Activated CD8-positive, alpha-beta memory T cell treated with anti-CD3 and anti-CD28 coated beads for 1 hour (primary cell): Measurements from ENCODE around the gene PDE4C.

Experiments
- DNase-seq, 2 donors: peaks; one replicate each; pipeline ENCODE4 v3.0.0-alpha.2; 2020; ENCODE audit warnings: low read depth in 1 of 2; ENCODE audit errors: extremely low read depth in 1 of 2

PDE4C gene

DNA sequence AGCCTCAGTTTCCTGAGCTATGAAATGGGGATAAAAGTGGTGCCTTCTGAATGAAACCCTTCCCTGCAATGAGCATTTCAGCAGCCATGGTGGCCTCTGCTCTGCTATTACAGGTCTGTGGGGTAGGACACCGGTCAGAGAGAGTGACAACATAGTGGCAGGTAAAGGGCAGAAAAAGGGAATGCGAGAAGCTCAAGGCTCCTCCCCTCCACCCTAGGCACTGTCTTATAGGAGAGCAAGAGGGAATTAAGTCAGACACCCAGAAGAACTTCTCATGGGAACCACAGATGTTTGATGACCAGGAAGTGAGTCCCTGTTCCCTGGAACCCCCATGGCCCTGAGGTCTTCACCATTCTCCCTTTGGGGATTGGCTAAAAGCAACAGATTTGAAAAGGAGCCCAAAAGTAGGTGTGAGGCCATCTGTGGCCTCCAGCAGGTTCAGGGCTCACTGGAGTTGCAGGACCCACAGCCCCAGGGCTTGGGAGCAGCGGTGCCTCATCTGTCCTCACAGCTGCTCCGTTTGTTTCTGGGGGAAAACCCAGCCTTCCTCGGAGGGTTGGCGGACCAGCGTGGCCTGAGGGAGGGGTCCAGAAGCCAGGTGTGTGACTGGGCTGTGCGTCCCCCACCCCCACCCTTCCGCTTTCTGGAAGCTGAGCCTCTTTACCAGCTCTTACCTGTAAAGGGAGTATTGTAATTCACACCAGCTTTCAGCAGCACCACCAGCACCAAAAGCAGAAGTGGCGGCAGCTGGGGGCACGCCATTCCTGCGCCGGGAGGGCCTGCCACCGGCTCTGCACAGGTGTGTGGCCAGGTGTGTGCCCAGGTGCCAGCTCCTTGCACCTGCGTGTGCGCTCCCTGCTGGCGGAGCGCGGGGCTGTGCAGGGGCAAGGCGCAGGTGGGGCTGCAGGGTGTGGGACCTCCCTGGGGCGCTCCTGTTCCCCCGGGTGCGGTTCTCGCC lies 28.6 kb upstream of the PDE4C start:
- DNase-seq: no peak

DNA sequence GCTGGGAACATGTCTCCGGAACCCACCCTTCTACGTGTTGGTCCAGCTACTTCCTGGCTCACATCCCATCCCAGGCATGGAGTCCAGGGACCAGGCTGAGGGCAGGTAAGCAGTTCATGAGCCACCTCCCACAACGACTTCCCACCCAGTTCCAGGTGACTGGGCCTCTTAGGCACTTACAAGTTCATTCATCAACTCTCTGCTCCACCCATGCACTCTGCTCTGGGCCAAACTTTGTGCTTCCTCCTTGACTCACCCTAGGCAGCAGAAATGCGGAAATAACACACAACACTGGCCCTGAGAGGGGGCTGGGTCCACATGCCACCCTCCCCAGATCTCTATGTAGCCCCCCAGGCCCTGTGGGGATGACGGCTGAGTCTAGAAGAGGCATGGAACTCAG lies 27.5 kb upstream of the PDE4C start:
- no peak for DNase-seq

DNA sequence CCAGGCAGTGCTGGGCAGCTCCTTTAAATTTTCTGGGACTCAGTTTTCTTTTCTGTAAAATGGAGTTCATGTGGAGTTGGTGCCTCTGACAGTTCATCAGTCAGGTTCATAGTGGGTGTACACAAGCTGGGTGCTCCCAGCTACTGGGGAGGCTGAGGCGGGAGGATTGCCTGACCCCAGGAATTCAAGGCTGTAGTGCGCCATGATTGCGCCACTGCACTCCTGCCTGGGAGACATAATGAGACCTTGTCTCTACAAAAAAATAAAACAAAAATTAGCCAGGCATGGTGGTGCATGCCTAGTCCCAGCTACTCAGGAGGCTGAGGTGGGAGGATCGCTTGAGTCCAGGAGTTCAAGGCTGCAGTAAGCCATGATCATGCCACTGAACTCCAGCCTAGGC lies 26.9 kb upstream of the PDE4C start:
- no peak for DNase-seq

DNA sequence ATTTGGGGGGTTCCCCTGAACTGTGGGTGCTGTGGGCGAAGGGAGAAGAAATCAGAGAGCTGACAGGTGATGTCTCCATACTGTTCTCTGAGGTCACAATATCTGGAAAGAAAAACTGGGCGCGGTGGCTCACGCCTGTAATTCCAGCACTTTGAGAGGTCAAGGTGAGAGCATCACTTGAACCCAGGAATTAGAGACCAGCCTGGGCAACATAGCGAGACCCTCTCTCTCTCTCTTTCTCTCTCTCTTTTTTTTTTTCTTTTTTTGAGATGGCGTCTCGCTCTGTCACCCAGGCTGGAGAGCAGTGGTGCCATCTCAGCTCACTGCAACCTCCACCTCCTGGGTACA lies 26.1 kb upstream of the PDE4C start:
- no peak for DNase-seq

DNA sequence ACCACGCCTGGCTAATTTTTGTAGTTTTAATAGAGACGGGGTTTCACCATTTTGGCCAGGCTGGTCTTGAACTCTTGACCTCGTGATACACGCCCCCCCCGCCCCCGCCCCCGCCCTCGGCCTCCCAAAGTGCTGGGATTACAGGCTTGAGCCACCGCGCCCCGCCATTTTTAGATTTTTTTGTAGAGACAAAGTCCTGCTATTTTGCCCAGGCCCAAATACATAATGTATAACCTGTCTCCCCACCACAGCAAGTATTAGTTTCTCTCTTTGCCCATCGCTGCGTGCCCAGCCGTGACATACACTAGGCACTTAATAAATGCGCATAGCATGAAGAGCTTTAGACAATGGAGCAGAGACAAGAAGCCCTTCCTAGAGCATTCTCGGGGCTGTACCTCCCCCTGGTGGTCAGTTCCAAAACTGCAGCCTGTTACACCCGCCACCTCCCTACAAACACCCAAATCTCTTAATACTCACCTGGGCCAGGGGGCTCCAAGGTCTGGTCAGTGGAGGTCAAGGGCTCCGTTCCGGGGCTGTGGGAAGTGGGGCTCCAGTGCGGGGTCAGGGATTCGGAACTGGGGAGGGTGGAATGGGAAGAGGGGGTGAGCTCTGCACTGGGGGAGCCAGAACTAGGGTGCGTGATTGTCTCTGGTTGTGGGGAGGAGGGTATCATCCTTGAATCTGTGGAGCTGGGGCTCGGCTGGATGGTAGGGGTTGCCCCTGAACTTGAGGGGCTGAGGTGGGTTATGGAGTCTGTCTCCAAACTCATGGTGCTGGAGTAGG lies 25.5 kb upstream of the PDE4C start:
- peak; percentile 51 to 69 for DNase-seq

DNA sequence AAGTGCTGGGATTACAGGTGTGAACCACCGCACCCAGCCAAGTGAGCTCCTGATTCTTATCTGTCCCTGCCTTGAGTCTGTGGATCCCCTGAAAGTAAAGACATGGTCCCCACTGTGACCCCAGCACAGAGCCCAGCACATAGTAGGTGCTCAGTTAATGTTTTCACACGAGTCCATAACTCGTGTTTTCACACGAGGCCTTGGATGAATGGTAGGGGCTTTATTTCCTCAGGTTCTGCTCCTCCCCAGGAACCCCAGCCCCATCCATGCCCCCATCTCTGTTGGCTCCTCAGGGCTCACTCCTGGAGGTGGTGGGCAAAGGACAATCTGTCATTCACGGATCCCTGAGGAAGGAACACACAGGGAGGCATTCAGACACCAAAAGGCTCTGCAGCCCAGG lies 23.6 kb upstream of the PDE4C start:
- no peak for DNase-seq

DNA sequence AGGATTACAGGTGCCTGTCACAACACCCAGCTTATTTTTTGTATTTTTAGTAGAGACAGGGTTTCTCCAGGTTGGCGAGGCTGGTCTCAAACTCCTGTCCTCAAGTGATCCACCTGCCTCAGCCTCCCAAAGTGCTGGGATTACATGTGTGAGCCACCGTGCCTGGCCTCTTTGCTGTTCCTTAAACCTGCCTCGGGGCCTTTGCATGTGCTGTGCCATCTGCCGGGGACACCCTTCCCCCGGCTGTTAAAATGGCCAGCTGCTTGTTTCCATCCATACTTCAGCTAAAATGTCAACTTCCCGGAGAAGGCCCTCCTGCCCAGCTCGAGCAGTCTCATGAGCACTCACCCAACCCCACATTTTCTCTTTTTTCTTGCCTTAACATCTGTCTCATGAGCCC lies 19.1 kb upstream of the PDE4C start:
- no peak for DNase-seq

DNA sequence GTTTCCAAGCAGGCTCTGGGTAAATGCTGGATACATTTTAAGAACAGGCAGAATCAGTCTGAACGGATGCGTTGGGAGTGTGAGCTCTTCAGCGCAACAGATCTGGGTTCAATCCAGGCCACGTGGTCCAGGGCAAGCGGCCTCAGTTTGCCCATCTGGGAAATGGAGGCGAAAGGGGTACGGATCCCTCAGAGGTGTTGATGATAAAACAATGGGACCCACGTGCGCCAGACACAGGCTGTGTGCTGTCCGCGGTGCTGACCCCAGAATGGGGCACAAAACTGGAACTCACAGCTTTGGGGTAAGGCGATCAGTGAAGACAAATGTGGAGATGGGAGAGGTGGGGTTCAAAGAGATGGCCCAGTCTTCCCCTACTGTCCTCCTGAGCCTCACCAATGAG lies 13.1 kb upstream of the PDE4C start:
- DNase-seq: no peak

DNA sequence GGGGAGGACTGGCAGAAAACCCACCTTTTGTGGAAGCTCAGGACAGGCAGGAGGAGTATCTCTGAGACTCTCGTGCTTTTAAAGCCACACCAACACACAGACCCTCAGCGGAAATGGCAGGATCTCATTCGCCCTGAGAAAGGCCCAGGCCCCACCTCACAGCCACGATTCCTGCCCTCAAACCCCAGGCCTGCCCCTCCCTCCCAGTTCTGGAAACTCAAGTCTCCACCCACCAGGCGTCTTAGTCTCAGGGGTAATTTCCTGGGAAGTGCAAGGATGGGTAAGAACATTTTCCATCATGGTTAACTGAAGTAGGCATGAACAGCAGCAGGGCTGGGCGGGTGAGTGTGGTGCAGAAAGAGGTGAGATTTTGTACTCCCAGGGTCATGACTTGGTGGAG lies 8.0 kb upstream of the PDE4C start:
- DNase-seq: no peak

DNA sequence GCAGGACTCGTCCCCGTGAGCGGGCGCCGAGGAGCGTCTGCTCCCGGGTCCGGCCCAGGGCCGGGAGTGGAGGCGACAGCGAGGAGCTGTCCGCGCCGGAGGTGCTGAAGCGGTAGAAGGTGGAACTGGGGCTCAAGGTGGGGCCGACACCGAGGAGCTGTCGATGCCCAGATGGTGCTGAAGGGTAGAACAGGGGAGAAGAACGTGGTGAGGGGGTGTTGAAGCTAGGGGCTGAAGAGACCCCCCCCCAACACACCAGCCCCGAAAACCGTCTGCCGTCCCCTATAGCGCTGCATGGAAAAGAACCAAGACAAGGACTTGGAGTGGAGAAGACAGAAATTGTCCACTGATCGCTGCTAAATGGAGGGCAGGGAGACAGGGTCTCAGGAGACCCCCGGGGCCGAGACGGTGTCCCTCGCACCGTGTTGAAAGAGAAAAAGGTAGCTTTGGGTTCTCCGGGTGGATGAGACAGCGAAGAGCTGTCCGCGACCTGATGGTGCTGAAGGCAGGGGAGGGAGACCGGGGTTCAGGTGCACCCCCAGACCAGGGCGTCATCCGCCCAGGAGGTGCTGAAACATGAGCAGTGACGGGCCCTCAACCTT lies 7.1 kb upstream of the PDE4C start:
- peak in 1 of 2 donors; percentile 24 for DNase-seq

DNA sequence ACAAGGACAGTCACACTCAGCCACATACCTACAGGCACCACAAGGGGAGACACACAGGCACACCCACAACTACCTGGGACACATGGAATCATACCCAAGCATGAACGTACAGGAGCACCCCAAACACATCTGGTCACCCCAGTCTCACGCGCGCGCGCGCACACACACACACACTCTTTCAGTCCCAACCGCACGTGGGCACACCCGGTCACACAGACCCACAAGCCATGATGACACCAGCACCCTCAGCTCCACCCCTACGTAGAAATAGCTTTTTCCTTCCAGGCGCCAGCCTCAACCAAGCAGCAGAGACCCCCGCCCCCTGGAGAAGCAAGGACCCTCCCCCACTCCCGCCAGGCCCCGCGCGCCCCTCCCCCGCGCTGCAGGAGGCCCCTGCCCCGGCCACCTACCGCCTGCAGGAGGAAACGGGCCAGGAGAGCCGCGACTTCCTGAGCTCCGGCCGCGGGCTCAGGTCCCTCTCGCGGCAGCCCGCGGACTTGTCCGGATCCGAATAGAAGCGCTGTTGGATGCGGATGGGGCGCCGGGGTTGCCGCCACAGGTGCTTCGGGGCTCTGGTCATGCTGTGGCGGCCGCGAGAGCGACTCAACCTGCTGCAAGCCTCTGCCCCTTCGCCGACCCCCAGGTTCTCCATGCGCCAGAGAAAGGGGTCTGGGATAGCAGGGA lies 6.4 kb upstream of the PDE4C start:
- no peak for DNase-seq

DNA sequence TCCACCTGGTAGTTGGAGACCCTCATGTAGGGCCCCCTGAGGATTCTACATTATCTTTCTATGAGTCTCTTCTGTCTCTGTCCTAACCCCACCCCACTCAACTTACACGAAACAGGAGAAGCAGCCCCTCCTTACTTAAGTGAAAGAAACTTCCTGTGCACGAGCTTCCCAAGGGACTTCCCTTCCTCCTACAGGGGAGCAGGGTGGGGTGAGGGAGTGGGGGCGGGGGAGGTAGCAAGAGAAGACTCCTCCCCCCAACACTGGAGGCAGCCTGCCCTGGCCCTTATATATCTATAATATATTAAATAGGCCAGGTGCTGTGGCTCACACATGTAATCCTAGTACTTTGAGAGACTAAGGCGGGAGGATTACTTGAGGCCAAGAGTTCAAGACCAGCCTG lies 5.5 kb upstream of the PDE4C start:
- DNase-seq: no peak

DNA sequence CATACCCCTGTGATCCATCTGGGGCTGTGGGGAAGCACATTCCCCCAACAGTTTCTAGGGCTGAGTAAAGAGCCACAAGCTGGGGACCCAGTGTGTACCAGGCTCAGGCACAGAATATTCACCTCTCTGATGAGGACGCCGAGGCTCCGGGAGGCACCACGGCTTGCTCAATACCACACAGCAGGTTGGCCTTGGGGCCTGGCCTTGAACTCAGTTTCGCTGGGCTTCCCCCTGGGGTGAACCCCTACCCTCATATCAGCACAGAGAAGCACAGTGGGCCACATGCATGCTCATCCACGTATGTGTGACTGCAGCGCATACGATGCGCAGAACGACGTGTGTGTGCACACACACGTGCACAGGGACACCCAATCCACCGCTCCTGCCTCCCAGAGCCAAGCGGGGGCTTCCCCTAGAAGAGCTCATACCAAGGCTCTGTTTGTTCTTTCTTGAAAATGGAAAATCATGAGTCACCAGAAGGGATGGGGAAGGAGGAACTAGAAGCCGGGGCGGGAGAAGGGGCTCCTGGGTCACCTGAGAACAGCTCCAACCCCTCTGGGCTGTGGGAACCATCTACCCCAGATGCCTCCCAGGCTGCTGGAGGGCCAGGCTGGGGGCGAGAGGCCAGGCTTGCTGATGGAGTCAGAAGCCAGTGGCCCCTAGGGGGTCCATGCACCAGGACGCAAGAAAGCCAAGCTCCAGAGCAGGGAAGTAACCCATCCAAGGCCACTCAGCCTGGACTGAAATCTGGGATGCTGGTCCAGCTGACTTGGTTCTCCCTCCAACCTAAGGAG lies 4.9 kb upstream of the PDE4C start:
- DNase-seq: no peak

DNA sequence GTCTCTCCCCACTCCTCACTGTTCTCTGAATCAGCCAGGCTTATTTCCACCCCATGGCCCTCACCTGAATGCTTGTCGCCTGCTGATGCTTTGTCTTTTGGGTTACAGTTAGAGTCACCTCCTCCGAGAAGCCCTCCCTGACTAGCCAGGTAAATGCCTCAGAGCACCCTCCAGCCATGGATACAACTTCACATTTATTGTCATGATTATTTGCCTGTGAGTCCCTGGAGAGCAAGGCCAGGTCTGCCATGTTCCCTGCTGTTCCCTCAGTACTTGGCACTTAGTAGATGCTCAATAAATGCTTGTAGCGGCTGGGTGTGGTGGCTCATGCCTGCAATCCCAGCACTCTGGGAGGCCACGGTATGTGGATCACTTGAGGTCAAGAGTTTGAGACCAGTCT lies 3.7 kb upstream of the PDE4C start:
- DNase-seq: no peak

DNA sequence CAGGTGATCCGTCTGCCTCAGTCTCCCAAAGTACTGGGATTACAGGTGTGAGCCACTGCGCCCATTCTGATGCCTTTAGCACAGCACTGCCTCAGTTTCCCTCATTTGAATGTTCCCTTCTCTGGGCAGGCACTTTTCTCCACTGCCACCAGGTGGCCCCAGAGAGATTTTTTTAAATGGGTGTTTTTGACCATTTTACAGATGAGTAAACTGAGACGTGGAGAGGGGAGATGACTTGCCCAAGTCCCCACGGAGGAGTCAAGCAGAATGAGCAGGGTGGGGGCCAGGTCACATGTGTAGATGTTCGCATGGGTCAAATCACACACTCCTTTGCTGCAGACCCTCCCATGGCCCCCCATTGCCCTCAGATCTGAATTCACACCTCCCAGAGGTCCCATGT lies 3.2 kb upstream of the PDE4C start:
- no peak for DNase-seq

DNA sequence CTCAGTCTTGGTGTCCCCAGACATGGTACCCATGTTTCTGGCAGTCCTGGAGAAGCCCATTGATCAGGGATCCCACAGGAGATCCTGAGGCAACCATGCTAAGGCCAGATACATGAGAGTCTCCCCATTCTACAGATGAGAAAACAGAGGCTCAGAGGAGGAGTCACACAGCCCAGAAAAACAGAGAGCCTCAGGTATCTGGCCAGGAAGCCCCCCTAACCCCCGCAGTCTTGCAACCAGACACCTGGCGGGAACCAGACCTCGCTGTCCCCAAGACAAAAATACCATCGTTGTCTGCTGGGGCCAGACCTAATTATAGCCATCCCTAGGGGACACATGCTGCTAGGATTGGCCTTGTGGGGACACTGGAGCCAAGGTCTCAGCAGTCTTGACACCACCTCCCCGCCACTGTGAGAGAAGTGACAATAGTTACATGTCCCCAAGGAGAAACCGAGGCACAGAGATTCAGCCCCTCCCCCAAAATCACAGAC lies 1.6 kb upstream of the PDE4C start:
- DNase-seq: no peak

DNA sequence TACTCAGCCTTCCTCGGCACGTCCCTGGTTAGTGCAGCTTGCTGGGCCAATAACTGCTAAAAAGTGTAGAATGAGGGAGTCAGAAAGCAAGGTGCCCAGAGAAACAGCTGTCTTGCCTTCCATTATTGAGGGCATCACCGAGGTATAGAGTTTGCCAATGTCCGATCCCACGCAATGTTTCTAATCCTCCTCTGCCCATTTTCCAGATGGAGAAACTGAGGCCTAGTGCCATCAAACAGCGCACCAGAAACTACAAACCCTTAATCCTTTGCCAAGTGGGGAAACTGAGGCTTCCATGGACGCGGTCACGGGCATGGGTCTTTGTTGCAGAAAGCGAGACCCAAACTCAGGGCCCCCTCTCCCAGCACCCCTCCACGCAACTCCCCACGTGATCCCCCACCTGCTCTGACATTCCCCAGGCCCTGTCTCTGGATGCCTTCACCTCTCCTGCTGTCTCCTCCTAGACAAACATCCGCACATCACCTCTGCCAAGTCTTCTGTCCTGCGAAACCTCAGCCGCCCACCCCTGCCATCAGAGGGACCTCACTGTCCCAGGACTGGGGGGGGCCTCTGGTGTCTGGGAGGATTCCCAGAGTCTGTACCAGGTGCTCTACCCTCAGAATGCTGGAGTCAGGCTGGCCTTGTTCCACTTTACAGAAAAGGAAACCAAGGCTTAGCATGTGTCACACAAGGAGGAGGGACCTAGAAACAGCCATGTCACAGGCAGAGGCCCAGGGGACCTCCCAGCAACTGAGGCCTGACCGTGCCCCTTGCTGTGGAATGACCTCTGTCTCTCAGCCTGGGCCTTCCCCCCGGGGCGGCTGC lies 930 bp upstream of the PDE4C start:
- no peak for DNase-seq

DNA sequence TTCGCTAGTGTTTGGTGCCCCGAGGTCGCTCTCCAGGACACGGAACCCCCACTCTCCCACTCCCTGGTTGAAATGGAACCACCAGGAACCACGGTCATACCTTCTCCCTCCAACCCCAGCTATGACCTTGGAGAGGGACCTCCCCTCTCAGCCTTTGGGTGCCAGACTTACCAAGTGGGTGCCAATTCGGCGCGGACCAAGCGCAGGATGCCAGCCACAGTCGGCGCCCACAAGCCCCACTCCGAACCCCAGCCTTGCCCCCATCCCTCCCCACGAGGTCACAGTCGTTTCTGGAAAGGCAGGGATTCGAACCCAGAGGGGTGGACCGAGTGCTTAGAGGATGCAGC lies 910 bp downstream of the PDE4C start:
- no peak for DNase-seq

DNA sequence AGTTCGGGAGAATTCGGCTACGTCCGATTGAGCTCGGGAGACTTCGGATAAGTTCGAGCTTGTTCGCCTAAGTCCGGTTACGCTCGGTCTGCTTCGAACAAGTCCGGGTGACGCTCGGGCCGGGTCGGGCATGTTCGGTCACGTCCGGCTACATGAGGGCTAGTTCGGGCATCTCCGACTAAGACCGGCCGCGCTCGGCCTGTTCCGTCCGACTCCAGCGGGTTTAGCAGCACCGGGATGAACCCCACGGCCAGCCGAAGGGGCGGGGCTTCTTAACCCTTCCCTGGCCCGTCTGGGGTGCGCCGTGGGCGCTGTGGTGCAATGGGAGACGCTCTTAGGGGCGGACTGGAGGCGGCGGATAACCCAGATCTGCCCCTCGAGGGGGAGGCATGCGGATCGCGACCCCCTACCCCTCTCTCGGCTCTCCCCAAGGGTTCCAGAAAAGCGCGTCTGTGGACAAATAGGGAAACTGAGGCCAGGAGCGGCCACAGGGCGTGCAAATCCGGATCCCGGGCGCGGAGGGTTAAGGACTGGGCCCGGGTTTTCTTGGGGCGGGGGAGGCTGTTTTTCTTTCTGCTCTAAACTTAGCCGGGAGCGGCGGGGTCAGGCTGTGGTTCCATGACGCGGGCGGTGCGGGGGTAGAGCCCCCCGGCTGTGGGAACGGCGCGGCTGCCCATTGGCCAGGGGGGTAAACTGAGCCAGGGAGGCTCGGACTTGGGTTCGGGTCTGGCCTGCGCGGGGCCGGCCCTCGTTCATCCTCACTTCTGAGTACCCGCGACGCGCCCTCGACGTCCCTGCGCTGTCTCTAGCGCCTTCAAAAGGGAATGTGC lies 1.5 kb downstream of the PDE4C start:
- peak; percentile 50 to 56 for DNase-seq
